ENCODE results near the gene CRIP2.

CRIP2 gene

DNA sequence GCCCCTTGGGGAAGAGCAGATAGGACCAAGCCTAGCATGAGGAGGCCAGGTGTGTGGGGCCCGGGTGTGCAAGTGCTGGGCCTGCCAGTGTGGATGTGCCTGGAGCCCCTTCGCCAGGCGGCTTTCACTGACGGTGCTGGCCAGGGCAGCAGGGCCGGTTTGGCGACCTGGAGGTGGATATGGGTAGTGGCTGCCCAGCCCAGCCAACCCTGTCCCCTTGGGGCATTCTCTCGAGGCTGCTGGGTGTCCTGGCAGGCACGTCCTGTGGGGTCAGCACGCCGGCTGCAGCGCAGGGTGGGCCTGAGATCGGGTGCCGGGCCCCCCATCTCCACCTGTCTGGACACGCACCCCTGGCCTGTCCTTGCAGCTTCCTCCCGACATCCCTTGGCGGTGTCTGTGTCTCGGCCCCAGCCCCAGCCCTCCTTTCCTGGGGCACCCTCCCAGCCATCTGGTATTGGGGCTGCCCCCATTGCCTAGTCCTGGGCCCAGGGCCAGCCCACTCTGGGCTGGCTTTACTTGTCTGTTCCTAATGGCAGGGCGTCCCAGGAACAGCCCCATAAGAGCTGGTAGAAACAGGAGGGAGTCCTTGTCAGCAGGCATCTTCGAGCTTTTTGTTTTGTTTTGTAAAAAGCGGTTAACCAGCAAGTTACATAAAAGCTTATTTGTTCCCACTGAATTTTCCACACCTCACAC, 7.2 kb upstream of the CRIP2 start:
- no peak overlapping the region for H3K4me3 ChIP-seq (replicated peaks; ENCODE audit: low read depth, low read length)
- no peak for TF ChIP-seq CTCF (IDR thresholded peaks at IDR 0.05; ENCODE audit: insufficient read depth, low read length, poor library complexity, severe bottlenecking)
- H3K27me3 ChIP-seq (replicated peaks; ENCODE audit: control insufficient read depth, insufficient read depth, low read length), result no peaks in the 10 kb centered on the region
- peaks cover 20% of the 10 kb centered on the region for H3K36me3 ChIP-seq (ENCODE audit: control insufficient read depth, insufficient read depth, low read length)
- no peak for DNase-seq (ENCODE audit: extremely low read depth, insufficient read length)

GRCh38 chr14:105467942-105468471, 6.6 kb upstream of the CRIP2 start:
- no peaks in the 10 kb centered on the region for H3K27me3 ChIP-seq (replicated peaks; ENCODE audit: control insufficient read depth, insufficient read depth, low read length)
- TF ChIP-seq CTCF (IDR thresholded peaks at IDR 0.05; ENCODE audit: insufficient read depth, low read length, poor library complexity, severe bottlenecking), result no peak
- H3K4me3 ChIP-seq (replicated peaks; ENCODE audit: low read depth, low read length), result no peak overlapping the region
- H3K36me3 ChIP-seq (ENCODE audit: control insufficient read depth, insufficient read depth, low read length), result peaks cover 18% of the 10 kb centered on the region
- DNase-seq (ENCODE audit: extremely low read depth, insufficient read length), result no peak

GRCh38 chr14:105468621-105469241, 5.9 kb upstream of the CRIP2 start:
- DNase-seq (ENCODE audit: extremely low read depth, insufficient read length), result no peak
- peaks cover 14% of the 10 kb centered on the region for H3K36me3 ChIP-seq (ENCODE audit: control insufficient read depth, insufficient read depth, low read length)
- no peaks in the 10 kb centered on the region; the same call in 1 of the 2 replicates for H3K27me3 ChIP-seq (replicated peaks; ENCODE audit: control insufficient read depth, insufficient read depth, low read length)
- no peak overlapping the region for H3K4me3 ChIP-seq (replicated peaks; ENCODE audit: low read depth, low read length)
- no peak for TF ChIP-seq CTCF (IDR thresholded peaks at IDR 0.05; ENCODE audit: insufficient read depth, low read length, poor library complexity, severe bottlenecking)

DNA sequence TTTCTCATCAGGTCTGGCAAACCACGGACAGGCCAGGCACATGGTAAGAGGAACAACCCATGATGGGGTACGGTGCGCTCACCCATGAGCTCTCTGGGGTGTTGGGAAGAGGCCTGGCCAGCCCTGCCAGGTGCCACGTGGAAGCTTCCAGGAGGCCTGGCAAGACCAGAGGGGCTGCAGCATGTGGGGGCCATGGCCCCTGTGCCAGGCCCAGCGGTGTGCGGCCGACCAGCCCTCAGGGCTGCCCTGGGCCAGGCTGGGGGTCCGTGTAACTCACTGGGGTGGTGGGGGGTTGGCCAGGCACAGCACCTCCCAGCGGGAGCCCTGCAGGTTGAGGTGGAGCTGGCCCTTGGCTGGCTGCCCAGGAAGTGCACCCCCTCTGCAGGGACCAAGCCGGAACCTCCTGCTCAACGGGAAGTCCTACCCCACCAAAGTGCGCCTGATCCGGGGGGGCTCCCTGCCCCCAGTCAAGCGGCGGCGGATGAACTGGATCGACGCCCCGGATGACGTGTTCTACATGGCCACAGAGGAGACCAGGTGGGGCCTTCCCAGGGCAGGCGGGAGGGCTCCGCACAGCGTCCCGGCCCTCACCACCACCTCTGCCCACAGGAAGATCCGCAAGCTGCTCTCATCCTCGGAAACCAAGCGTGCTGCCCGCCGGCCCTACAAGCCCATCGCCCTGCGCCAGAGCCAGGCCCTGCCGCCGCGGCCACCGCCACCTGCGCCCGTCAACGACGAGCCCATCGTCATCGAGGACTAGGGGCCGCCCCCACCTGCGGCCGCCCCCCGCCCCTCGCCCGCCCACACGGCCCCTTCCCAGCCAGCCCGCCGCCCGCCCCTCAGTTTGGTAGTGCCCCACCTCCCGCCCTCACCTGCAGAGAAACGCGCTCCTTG, 4.9 kb upstream of the CRIP2 start:
- DNase-seq (ENCODE audit: extremely low read depth, insufficient read length), result no peak
- Histone ChIP-seq H3K27me3 (replicated peaks; ENCODE audit: control insufficient read depth, insufficient read depth, low read length) (no peaks in the 10 kb centered on the region; the same call in 1 of the 2 replicates), H3K4me3 (replicated peaks; ENCODE audit: low read depth, low read length) (no peak overlapping the region), H3K36me3 (ENCODE audit: control insufficient read depth, insufficient read depth, low read length) (peaks cover 8% of the 10 kb centered on the region)
- no peak for TF ChIP-seq CTCF (IDR thresholded peaks at IDR 0.05; ENCODE audit: insufficient read depth, low read length, poor library complexity, severe bottlenecking)

GRCh38 chr14:105470350-105471296, 4.0 kb upstream of the CRIP2 start:
- Histone ChIP-seq H3K4me3 (replicated peaks; ENCODE audit: low read depth, low read length) (no peak overlapping the region), H3K27me3 (replicated peaks; ENCODE audit: control insufficient read depth, insufficient read depth, low read length) (no peaks in the 10 kb centered on the region; the same call in 1 of the 2 replicates), H3K36me3 (ENCODE audit: control insufficient read depth, insufficient read depth, low read length) (peaks cover 7% of the 10 kb centered on the region)
- no peak for TF ChIP-seq CTCF (IDR thresholded peaks at IDR 0.05; ENCODE audit: insufficient read depth, low read length, poor library complexity, severe bottlenecking)
- DNase-seq (ENCODE audit: extremely low read depth, insufficient read length), result no peak

Data from GM06990 (cell line).